Smooth muscle cell (in vitro differentiated cells): ENCODE results near the gene RGS12. TPM values are rescaled to one million over a fixed set of nuclear protein-coding genes. Genes with fewer than 3 reads are reported as not detected.

Experiments used
- DNase-seq: peaks from one replicate; lab custom pipeline; 2025; ENCODE audit not compliant: unreplicated experiment; lab: John Stamatoyannopoulos, UW
- H2AFZ ChIP-seq: fragments of 200-600 bp; sonication (generic); 2 replicates; pipeline ENCODE4 v1.6.0; 2016; ENCODE audit warnings: antibody characterized with exemption, low read depth, mild to moderate bottlenecking
- H3F3A ChIP-seq: fragments of 200-600 bp; sonication (generic); 2 replicates; pipeline ENCODE4 v1.6.0; 2017; ENCODE audit warnings: antibody characterized with exemption, low read depth
- H3K27ac ChIP-seq: fragments of 200-600 bp; sonication (generic); 2 replicates; pipeline ENCODE4 v1.5.1; 2016; ENCODE audit warnings: low read depth, mild to moderate bottlenecking
- H3K27me3 ChIP-seq: fragments of 200-600 bp; sonication (generic); 2 replicates; pipeline ENCODE4 v1.6.1; 2016; ENCODE audit warnings: low read depth, mild to moderate bottlenecking
- H3K36me3 ChIP-seq: fragments of 200-600 bp; sonication (generic); 2 replicates; pipeline ENCODE4 v1.5.1; 2016; ENCODE audit warnings: low read depth
- H3K4me1 ChIP-seq: fragments of 200-600 bp; sonication (generic); 2 replicates; pipeline ENCODE4 v1.5.1; 2016; ENCODE audit warnings: low read depth
- H3K4me2 ChIP-seq: fragments of 200-600 bp; sonication (generic); 2 replicates; pipeline ENCODE4 v1.6.0; 2016; ENCODE audit warnings: mild to moderate bottlenecking
- H3K4me3 ChIP-seq: fragments of 200-600 bp; sonication (generic); 2 replicates; pipeline ENCODE4 v1.5.1; 2016; ENCODE audit warnings: mild to moderate bottlenecking
- H3K79me2 ChIP-seq: fragments of 200-600 bp; sonication (generic); 2 replicates; pipeline ENCODE4 v1.6.0; 2016; ENCODE audit warnings: low read depth, mild to moderate bottlenecking
- H3K9ac ChIP-seq: fragments of 200-600 bp; sonication (generic); 2 replicates; pipeline ENCODE4 v1.6.0; 2016; ENCODE audit warnings: low read depth
- H3K9me3 ChIP-seq: fragments of 200-600 bp; sonication (generic); replicated peaks from 2 replicates; pipeline ENCODE4 v1.5.1; 2016; ENCODE audit warnings: low read depth
- H4K20me1 ChIP-seq: fragments of 200-600 bp; sonication (generic); 2 replicates; pipeline ENCODE4 v1.6.0; 2016; ENCODE audit warnings: low read depth
- WGBS: methylation state at CpG from one replicate; pipeline ENCODE4 v1.1.7; 2016; ENCODE audit warnings: low lambda C conversion rate; 5-methylcytosine and 5-hydroxymethylcytosine counted together
- polyA plus RNA-seq: library from polyadenylated mRNA; unstranded; fragments of >200 nt; fragmentation: Nextera tagmentation; extraction: Ambion mirVana; gene quantifications from 2 replicates; pipeline ENCODE4 v1.2.1, GENCODE V29; 2016
- total RNA-seq: library from RNA; depleted of rRNA; stranded (reverse); fragments of >200 nt; gene quantifications from 2 replicates; pipeline ENCODE4 v1.2.3, GENCODE V29; 2014
- TF ChIP-seq, protein P1 (sequence below): fragments of 200-600 bp; sonication (generic); IDR thresholded peaks from 2 replicates; pipeline ENCODE4 v1.5.1; 2017; ENCODE audit warnings: borderline replicate concordance, mild to moderate bottlenecking, antibody characterized with exemption; ENCODE audit not compliant: insufficient read depth, poor library complexity, severe bottlenecking

Gene RGS12
- total and polyA plus RNA-seq, 2 experiments from 2014 or later: 20.5 to 28.5 TPM

DNA sequence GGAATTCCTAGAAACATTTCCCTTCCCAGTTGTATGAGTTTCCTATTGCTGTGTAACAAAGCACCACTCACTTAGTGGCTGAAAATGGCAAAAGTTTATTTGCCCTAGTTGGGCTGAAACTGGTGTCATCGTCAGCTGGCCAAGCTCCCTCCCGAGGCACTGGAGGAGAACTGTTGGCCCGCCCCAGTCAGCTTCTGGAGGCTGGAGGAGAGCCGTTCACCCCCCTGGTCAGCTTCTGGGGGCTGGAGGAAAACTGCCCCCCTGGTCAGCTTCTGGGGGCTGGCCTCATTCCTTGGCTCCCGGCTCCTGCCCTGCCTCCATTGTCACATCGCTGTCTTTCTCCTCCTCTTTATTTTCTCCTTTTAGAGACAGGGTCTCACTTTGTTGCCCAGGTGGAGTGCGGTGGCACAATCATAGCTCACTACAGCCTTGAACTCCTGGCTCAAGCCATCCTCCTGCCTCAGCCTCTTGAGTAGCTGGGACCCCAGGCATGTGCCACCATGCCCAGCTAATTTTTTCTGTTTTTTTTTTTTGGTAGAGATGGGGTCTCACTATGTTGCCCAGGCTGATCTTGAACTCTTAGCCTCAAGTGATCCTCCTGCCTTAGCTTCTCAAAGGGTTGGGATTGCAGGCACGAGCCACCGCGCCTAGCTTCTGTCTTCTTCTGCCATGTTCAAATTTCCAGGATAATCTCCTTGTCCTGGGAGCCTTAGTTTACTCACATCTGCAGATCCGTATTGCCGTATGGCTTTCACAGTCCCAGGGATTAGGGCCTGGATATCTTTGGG lies 3.2 kb downstream of the RGS12 start:
- Histone ChIP-seq H3K27ac (no peak overlapping the region), H3K27me3 (no peaks in the 10 kb centered on the region), H3K4me1 (peaks cover 19% of the 10 kb centered on the region), H4K20me1 (peaks cover 54% of the 10 kb centered on the region), H3K36me3 (no peaks in the 10 kb centered on the region), H3K79me2 (peaks cover 62% of the 10 kb centered on the region), H3K9ac (no peak overlapping the region), H2AFZ (no peak overlapping the region), H3K4me2 (no peak overlapping the region), H3F3A (peaks cover 8% of the 10 kb centered on the region), H3K4me3 (no peak overlapping the region), H3K9me3 (no peaks in the 10 kb centered on the region)
- 91% methylated on average over 12 of the region's 12 CpGs for WGBS
- TF ChIP-seq, protein P1, sequence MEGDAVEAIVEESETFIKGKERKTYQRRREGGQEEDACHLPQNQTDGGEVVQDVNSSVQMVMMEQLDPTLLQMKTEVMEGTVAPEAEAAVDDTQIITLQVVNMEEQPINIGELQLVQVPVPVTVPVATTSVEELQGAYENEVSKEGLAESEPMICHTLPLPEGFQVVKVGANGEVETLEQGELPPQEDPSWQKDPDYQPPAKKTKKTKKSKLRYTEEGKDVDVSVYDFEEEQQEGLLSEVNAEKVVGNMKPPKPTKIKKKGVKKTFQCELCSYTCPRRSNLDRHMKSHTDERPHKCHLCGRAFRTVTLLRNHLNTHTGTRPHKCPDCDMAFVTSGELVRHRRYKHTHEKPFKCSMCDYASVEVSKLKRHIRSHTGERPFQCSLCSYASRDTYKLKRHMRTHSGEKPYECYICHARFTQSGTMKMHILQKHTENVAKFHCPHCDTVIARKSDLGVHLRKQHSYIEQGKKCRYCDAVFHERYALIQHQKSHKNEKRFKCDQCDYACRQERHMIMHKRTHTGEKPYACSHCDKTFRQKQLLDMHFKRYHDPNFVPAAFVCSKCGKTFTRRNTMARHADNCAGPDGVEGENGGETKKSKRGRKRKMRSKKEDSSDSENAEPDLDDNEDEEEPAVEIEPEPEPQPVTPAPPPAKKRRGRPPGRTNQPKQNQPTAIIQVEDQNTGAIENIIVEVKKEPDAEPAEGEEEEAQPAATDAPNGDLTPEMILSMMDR: no peak
- DNase-seq: no peak

DNA sequence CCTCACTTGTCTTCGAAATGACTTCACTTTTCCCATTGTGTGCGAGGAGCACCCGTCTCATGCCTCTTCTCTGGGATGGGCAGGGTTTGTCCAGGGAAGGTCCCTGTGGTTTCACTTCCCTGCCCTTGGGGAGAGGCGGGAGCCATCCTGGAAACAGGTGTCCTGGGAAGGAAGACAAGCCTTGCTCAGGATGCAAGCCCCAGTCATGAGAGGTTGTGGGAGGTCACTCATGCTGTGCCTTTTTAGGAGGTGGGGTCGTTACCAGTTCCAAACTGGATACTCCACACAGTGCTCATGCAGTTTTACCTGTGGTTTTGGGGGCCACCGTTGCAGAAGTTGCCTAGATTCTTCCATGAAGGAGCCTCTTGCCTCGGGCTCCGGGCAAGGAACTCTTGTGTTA lies 3.8 kb downstream of the RGS12 start:
- H2AFZ ChIP-seq: no peak overlapping the region
- H3K9ac ChIP-seq: no peak overlapping the region
- TF ChIP-seq, protein P1: no peak
- H4K20me1 ChIP-seq: peaks cover 61% of the 10 kb centered on the region
- no peak overlapping the region for H3K27ac ChIP-seq
- no peak for DNase-seq
- no peak overlapping the region for H3K4me3 ChIP-seq
- H3K27me3 ChIP-seq: no peaks in the 10 kb centered on the region
- peaks cover 8% of the 10 kb centered on the region for H3F3A ChIP-seq
- H3K9me3 ChIP-seq: no peaks in the 10 kb centered on the region
- H3K4me1 ChIP-seq: peaks cover 18% of the 10 kb centered on the region
- 95% methylated on average over 8 of the region's 8 CpGs for WGBS
- no peaks in the 10 kb centered on the region for H3K36me3 ChIP-seq
- no peak overlapping the region for H3K4me2 ChIP-seq
- H3K79me2 ChIP-seq: peaks cover 63% of the 10 kb centered on the region

DNA sequence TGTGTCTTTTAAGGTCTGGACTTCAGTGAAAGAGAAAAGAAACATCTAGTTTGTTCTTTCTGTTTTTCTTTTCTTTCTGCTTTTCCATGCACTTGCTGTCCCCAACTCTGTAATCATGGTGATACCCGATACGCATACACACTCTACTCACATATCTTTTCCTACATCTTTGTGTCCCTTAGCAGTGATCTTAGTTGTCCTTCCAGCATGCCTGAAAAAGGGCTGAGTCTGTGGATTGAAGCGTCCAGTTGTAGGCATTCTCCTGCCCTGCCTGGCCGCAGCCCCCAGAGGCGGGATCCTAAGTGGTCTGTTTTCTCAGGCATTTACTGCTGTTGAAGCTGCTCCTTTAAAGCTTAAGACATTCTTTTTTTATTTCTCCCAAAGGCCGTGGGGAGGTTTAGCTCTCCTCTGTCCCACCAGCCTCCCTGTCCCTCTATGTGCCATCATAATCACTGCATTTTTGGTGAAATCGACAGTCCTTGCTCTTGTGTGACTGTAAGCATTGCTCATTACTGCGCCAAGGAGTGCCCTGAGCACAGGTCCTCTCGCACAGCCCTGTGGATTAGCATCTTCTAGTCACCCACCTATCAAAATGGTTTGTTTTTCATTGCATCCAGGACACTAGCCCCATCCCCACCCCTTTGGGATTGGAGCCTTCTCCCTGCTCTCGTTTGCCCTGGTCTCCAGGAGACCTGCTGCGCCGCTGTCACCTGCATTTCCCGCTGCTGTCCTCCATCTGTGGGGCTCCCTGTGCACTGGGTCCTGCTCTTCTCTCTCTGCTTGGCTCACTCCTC lies 4.4 kb downstream of the RGS12 start:
- 92% methylated on average over 13 of the region's 13 CpGs for WGBS
- Histone ChIP-seq H2AFZ (no peak overlapping the region), H3K4me2 (no peak overlapping the region), H3K9me3 (no peaks in the 10 kb centered on the region), H3F3A (peaks cover 1% of the 10 kb centered on the region), H3K79me2 (peaks cover 68% of the 10 kb centered on the region), H3K36me3 (no peaks in the 10 kb centered on the region), H3K9ac (no peak overlapping the region), H3K4me1 (peaks cover 15% of the 10 kb centered on the region), H3K27me3 (no peaks in the 10 kb centered on the region), H4K20me1 (peaks cover 67% of the 10 kb centered on the region), H3K4me3 (no peak overlapping the region), H3K27ac (no peak overlapping the region)
- no peak for DNase-seq
- TF ChIP-seq, protein P1: no peak
